HS-27A (cell line): Measurements from ENCODE around the gene GLA.

Source experiments
- DNase-seq: peaks from one replicate; pipeline ENCODE4 v3.0.0-alpha.2; 2012; ENCODE audit warnings: low read depth, missing footprints

The GLA gene

GRCh38 chrX:101407748-101408531 is at the start of gene GLA, which contains the start of gene HNRNPH2:
Gene GLA (minus strand): TSS chrX:101407925. CDS start chrX:101407903, 22 bp downstream.
Gene HNRNPH2 (plus strand): TSS chrX:101408222. CDS start chrX:101411989, 3,767 bp downstream.
- DNase-seq: peak; percentile 92

DNA sequence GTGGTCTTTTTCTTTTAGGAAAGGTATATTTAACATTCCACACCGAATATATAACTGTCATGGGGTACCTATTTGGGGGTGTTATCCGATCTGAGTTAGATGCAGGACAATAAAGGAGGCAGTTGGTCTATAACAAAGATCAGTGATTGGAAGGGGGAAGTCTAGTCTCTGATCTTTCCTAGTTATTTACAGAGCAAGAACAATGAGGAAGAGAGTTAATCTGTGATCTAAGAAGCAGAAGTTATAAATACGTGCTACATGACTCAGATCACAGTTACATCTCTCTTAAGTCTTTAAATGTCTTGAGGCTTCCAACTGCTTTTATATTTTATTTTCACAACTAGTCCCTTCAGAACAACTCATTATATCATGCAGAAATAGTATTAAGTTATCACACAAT is 44.3 kb upstream of the GLA start:
- DNase-seq: no peak

DNA sequence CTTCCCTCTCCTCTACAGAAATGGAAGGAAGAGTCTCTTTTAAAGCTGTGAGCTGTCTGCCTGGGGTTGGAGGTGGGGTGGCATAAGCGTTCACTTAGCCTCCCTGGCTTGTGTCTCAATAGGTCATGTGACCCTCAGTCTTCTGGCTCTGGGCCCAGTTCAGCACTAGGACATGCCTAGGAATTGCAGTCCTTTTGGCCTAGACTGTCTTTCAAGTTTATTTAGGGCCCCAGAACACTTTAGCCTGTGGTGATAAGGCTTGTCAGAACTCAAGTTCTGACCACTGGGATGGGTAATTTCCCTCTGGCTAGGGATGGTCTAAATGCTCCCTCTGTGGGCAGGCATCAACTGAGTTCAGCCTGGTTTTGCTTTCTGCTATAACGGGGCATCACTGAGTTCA is 43.2 kb upstream of the GLA start:
- no peak for DNase-seq

DNA sequence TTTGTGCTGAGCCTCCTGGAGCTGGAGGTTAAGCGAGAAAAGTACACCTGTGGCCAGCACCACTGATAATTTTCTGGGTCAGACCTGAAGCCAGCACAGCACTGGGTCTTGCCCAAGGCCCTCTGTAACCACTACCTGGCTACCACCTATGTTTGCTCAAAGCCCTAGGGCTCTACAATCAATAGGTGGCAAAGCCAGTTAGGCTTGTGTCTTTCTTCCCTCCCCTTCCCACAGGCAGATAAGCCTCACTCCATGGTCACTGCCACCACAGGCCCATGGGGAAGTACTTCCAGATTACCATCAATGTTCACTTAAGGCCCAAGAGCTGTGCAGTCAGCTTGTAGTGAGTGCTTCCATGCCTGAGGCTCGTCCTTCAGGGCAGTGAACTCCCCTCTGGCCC is 42.4 kb upstream of the GLA start:
- DNase-seq: no peak

GRCh38 chrX:101449279-101449678 is 41.6 kb upstream of the GLA start:
- DNase-seq: no peak

GRCh38 chrX:101442085-101442484 is 34.4 kb upstream of the GLA start:
- no peak for DNase-seq

DNA sequence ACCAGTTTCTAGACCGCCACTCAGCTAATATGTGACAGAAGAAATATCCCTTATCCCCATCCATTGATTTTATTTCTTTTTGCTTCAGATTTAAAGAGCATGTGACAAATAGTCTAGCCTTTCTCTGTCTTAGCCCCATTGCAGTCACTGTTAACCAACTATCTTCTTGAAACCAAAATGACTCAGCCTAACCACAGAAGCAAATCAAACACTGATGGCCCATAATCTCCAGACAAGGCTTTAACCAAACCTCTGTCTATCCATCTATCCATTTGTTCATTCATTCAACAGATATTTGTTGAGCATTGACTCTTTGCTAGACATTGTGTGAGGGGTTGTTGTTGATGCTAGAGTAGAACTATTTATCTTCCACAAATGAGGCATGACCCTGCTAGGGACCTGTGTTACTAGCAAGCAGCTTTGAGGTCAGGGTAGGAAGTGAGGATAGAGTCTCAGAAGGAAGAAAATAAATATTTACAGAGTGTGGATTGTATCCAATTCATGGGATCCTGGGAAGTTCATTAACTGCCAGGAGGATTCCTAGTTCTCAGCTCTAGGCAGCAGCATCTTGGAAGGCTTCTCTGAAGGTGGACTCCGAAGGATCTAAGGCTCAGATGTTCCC is 22.8 kb upstream of the GLA start:
- no peak for DNase-seq

GRCh38 chrX:101429934-101430333 is 22.2 kb upstream of the GLA start:
- no peak for DNase-seq

GRCh38 chrX:101427954-101428353 is 20.2 kb upstream of the GLA start:
- DNase-seq: no peak

- DNase-seq: no peak
These were observed 11.8 kb upstream of the GLA start for GRCh38 chrX:101419489-101419888.

DNA sequence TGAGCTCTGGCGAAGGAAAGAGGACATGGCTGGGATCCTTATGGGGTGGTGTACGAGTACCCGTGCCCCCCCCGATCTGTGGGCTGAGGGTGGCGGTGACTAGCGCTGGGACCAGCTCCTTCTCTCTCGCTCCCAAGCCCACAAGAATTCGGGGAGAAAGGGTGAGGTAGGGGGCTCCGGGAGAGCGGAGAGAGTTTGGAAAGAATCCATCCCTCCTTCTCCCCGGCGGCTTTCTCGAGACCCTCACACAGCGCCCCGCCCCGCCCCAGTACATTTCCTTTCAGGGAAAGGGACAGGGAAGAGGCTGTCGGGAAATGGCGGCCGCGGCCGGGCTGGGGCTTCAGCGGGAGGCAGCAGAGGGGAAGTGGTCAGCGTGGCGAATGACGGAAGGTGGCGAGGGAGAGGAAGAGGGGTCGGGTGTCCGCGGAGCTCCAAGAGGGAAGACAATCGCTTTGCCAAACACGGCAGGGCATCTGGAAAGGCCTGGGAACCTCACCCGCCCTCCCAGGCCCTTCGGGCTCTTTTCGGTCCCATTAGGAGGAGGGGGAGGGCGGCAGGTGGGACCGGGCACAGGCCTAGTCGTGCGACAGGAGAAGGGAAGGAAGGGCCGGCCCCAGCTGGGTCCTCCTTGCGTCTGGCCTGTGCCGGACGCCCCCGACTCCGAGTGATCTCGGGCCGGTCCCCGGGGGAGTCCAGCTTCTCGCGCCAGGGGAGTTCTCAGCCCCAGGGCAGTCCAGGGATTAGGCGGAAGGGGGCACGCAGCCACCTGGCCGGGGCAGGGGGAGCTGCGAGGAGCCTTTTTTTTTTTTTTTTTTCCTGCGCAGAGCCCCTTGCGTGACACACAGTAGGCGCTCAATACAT is 10.5 kb upstream of the GLA start:
- DNase-seq: no peak

DNA sequence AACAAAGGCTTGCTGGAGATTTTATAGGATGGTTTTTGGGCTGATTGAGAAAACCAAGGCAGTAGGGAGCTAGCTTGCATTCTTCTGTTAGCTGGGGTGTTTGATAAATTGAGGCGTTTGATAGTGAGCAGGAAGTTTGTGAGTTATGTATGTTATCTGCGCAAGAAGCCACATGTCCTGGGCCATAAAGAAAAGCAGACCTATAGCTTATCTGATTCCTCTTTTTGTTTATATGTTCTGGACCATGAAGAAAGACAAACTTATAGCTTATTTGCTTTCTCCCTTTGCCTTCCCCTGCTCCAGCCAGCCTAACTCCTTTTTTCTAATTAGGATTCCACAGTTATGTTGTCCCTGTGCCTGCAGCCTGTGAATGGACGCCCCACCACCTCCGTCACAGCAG is 9.5 kb upstream of the GLA start:
- no peak for DNase-seq

- no peak for DNase-seq
These were observed 9.0 kb upstream of the GLA start for GRCh38 chrX:101416691-101417090.

- no peak for DNase-seq
These were observed 7.7 kb upstream of the GLA start for GRCh38 chrX:101415180-101416145.

DNA sequence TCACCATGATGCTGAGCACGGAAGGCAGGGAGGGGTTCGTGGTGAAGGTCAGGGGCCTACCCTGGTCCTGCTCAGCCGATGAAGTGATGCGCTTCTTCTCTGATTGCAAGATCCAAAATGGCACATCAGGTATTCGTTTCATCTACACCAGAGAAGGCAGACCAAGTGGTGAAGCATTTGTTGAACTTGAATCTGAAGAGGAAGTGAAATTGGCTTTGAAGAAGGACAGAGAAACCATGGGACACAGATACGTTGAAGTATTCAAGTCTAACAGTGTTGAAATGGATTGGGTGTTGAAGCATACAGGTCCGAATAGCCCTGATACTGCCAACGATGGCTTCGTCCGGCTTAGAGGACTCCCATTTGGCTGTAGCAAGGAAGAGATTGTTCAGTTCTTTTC is 4.3 kb upstream of the GLA start:
- DNase-seq: no peak

- no peak for DNase-seq
These were observed 2.7 kb upstream of the GLA start for GRCh38 chrX:101410461-101410860.

DNA sequence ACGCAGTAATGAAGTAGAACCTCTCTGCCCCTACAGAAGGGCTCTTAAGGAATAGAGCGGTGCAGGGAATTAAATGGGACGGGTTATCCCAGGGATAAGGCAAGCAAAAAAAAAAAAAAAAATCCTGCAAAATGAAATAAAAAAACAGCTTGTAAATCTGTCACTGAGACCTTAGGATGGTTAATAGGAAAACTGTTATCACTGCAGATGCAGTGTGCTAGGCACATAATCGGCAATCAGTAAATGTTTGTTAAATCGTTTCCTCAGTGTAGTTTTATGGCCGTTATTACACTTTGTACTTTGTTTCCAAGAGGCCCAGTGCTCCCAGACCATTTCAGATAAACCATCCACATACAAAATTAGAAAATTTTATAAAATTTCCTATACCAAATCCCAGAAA is 1.3 kb upstream of the GLA start:
- no peak for DNase-seq

GRCh38 chrX:101408532-101408841 is 762 bp upstream of the GLA start:
- DNase-seq: no peak

- no peak for DNase-seq
These were observed 468 bp downstream of the GLA start for GRCh38 chrX:101407167-101407747.

GRCh38 chrX:101399825-101400224 is 7.9 kb downstream of the GLA start:
- DNase-seq: no peak

GRCh38 chrX:101398694-101399093 is 9.0 kb downstream of the GLA start:
- no peak for DNase-seq
